ENCODE results near the gene ENOX1.
"Not testable (repeated sequence)": the region's sequence is repeated elsewhere in the genome, so short reads cannot be mapped to it uniquely, and the experiment has no call there.

The ENOX1 gene

DNA sequence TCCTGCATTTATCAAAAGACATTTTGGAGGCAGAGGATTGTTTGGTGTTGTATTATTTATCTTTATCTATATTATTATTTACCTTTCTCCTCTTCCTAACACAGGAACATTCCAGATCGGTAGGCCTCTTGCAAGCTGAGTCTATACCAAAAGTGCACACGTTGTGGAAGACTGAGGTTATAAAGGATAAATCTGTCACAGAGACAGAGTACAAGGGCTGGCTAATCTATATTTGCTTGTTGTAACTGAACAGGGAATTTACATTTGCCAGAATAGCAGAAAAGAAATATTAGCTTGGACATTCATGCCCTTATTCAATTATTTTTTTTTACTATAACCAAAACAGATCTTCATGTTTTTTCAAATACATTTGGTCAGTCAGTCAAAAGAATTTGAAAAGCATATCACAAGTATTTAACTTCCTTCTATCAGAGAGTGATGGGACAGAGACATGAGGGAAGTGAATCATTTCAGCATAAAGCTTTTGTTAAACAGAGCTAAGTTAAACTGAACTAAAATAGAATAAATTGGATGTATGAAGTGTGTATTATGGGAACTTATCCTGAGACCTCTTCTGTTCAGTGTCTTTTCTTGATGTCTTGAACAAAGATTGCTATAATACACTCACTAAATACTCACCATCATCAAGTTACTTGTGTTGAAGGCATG is 410.8 kb downstream of the ENOX1 start:
- peak; percentile 22 to 45 for DNase-seq

- peak; percentile 82 for DNase-seq
These were observed 412.2 kb downstream of the ENOX1 start for GRCh38 chr13:43374621-43375020.

DNA sequence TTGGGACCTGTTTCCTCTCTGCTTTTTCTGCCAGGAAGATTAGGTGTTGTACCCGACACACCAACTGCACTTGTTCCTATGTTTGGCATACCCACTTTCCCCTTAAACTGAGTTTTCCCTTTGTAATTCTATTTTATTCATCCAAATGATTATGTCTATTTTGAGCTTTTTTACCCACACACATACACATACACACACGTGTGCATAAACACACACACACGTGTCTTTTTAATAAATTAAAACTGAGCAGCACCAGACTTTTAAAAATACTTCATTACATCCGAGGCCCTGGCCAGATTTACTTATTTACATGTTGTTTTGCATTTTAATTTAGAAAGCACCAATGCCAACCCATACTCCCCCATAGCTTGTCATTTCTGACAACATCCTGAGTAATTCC is 413.4 kb downstream of the ENOX1 start:
- no peak for DNase-seq

DNA sequence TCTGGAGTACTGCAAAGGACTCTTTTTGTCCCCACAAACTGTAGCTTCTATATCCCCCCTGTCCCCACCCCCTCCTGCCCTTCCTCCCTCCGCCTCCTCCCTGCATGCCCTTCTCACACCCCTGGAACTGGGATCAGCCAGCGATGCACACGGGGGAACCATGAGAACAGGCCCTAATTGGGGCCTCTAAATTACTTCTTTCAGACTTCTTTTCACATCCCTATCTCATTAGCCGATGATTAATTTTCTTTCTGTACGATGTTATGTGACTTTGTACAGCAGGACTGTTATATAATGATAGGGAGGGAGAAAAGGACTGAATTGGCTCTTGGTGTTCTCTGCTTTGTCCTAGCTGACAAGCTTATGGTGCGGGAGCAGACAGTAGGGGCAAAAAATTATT is 415.9 kb downstream of the ENOX1 start:
- DNase-seq, result no peak

DNA sequence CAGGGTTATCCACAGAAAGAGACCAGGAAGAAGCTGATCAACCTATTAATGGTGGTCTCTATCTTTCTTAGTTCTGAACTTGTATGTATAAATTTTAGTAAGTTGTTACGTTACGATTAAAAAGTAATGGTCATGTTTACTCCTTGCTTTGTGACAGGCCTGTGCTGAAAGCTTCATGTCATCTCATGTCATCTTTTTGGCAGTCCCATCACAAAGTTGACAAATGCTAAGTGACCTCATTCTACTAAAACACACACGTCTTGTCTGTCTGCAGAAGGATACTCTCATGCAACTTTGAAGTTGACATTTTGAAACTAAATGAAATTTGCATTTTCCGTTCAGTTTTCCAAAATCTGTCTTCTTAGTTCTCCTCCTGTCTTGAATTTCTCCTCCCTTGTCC is 417.5 kb downstream of the ENOX1 start:
- no peak for DNase-seq

DNA sequence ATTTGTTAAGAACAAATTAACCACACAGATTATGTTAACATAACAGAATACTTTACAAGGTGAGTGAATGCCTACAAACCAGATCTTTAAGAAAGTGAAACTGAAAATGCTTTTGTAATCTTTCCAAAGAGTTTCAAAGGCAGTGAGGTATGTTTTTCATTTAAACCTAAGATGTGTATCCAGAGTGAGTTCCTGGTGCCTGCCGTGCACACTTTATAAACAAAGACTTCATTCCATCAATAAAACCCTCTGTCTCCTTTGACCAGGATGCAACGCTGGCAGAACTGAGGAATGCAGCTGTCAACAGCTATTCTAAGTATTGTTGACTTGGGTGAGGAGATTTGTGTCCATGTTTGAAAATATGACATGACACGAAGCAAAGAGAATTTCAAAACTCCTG is 418.8 kb downstream of the ENOX1 start:
- no peak for DNase-seq

GRCh38 chr13:43365039-43365344 is 421.8 kb downstream of the ENOX1 start:
- DNase-seq, result no peak

GRCh38 chr13:43364210-43365038 is 422.3 kb downstream of the ENOX1 start:
- DNase-seq, result no peak

GRCh38 chr13:43363156-43363953 is 423.4 kb downstream of the ENOX1 start:
- no peak for DNase-seq

DNA sequence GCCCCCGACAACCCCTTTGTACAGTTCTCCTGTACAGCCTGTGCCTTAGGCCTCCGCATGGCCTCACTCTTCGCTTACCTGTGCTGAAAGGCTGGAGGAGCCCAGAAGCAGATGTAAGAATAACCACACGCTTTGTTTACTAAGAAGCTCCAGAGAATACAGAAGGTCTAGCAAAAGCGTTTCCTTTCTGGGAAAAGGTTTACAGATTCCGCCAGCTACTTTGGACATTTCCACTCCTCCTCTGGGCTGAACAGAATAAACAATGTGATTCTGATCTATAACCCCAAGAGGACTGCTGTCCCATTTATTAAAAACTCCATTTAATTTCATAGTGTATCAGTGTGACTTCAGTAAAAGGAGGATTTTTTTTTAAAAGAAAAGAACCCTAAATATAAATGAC is 424.2 kb downstream of the ENOX1 start:
- no peak for DNase-seq

- no peak for DNase-seq
These were observed 425.7 kb downstream of the ENOX1 start for GRCh38 chr13:43360892-43361610.

- DNase-seq, result peak in 1 of 2 donors; percentile 7
These were observed 426.6 kb downstream of the ENOX1 start for GRCh38 chr13:43360171-43360570.

DNA sequence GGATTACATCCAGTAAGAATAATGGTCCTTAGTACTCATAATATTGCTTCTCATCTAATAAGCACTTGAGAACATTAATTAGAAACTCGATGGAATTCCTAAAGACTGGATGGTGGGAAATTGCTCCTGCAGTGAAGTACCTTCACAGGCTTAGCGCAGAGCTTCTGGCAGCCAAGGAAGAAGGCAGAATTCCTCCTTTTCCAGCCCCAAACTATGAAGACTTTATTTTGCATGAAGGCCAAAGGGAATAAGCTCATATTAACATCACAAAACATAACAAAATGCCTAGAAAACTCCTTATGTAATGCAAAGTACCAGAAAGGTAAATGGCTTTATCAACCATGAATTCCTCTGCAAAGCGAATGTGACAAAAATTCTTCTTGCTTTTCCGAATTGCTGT is 427.2 kb downstream of the ENOX1 start:
- no peak for DNase-seq

DNA sequence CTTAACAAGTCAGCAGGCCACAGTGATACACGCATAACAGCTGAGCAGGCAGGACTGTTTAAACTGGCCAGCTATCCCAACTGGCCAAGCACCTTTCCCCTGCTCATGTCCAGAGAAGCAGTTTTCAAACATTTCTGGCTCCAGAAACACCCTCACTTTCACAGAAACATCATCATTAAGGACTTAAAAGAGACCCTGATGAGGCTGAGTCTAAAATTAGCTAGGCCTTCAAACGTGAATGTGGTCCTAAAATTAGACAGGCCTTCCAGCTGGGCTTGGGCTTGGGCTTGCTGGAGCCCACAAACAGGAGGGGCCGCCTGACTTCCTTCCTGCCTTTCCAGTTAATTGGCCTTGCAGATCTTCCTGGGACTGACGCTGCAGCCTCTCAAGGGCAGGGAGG is 429.2 kb downstream of the ENOX1 start:
- no peak for DNase-seq

- DNase-seq, result peak; percentile 19 to 22
These were observed 430.2 kb downstream of the ENOX1 start for GRCh38 chr13:43356567-43356966.

GRCh38 chr13:43355774-43356173 is 431.0 kb downstream of the ENOX1 start:
- DNase-seq, result no peak

DNA sequence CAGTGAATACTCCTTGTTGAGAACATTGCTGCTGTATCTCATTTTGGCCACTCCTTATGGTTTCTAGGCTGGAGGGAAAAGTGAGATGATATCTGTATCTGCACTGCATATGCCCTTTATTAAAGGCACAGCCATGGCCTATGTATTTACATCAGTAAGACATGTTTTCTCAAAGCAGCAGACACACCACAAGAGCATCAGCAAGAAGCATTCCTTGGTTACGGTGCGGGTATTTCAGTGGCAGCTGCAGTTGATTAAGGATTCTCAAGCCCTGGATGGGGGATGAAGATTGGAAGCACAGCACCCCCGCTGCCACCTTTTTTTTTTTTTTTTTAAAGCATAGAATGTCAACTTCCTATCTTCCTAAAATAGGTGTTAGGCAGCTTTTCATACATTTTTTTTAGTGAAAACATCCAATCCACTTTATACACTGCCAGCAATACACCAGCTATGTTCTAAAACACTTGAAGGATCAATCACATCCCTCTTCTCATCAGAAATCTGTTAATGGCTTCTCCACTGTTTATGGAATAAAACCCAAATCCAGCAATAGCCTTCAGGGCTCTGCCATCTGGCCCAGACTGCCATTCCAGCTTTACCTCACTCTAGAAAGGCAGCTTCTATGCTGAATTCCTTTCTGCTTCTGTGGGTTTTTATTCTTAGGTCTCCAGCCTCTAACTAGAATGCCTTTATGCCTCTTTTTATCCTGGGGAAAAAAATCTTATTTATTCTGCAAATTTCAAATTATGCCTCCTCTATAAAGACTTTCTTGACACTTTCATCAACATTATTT is 432.4 kb downstream of the ENOX1 start:
- no peak for DNase-seq

GRCh38 chr13:43353631-43354030 is 433.1 kb downstream of the ENOX1 start:
- no peak for DNase-seq

DNA sequence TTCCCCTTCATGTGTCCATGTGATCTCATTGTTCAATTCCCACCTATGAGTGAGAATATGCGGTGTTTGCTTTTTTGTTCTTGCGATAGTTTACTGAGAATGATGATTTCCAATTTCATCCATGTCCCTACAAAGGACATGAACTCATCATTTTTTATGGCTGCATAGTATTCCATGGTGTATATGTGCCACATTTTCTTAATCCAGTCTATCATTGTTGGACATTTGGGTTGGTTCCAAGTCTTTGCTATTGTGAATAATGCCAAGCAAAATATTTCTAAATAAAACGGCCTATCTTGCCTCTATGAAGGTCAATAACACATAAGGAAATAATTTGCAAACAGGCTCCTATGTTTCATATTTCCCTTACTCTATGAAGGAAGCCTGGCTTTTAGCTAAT is 435.2 kb downstream of the ENOX1 start:
- DNase-seq, result not testable (repeated sequence)

DNA sequence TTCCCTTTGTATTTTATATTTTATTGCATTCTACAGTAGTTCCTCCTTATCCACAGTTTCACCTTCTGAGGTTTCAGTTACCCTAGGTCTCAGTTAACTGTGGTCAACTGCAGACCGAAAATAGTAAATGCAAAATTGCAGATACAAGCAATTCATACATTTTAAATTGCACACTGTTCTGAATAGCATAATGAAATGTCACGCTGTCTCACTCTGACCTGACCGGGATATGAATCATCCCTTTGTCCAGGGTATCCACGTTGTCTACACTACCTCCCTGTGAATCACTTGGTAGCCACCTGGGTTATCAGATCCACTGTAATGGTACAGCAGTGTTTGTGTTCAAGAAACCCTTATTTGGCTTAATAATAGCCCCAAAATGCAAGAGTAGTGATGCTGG is 438.4 kb downstream of the ENOX1 start:
- DNase-seq, result no peak

- no peak for DNase-seq
These were observed 438.9 kb downstream of the ENOX1 start for GRCh38 chr13:43347877-43348276.

DNA sequence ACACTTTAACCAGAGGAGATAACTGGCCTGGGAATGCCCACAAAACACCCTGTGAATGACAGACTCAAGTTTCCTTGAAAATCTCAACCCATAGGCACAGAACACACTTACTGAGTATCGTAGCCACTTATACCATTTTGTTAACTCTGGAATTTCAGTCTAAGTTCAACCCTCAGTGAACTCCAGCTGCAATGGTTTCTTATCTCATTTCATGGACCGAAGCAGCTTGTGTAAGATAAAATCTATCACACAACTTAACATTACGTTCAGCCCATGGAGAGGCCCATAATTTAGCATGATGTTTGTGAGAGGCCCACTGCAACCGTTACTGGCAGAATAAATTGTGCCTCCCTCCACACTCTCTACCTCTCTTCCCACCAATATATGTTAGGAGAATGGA is 440.3 kb downstream of the ENOX1 start:
- DNase-seq, result no peak
